GM10248 (cell line): ENCODE measurements around the gene THTPA.

ENCODE experiments used
- CTCF ChIA-PET: fragments of 300-600 bp; sonication (Branson Sonifier 250); formaldehyde crosslinking; extraction: SDS; loops from one replicate; lab custom pipeline; 2021; ENCODE audit warnings: antibody characterized with exemption; lab: Yijun Ruan, JAX
- POLR2A ChIA-PET: fragments of 350-650 bp; sonication (Branson Sonifier 250); formaldehyde crosslinking; extraction: SDS; loops from one replicate; lab custom pipeline; 2020; ENCODE audit warnings: antibody characterized with exemption; lab: Yijun Ruan, JAX
- DNase-seq: peaks from one replicate; pipeline ENCODE4 v3.0.0; 2012; ENCODE audit errors: extremely low spot score
- TF ChIP-seq, protein P1 (sequence below): IDR thresholded peaks from 2 replicates; pipeline ENCODE4 v1.5.1; 2012; ENCODE audit warnings: mild to moderate bottlenecking, low read depth; ENCODE audit errors: extremely low read depth, missing control alignments, control extremely low read depth

Gene THTPA

DNA sequence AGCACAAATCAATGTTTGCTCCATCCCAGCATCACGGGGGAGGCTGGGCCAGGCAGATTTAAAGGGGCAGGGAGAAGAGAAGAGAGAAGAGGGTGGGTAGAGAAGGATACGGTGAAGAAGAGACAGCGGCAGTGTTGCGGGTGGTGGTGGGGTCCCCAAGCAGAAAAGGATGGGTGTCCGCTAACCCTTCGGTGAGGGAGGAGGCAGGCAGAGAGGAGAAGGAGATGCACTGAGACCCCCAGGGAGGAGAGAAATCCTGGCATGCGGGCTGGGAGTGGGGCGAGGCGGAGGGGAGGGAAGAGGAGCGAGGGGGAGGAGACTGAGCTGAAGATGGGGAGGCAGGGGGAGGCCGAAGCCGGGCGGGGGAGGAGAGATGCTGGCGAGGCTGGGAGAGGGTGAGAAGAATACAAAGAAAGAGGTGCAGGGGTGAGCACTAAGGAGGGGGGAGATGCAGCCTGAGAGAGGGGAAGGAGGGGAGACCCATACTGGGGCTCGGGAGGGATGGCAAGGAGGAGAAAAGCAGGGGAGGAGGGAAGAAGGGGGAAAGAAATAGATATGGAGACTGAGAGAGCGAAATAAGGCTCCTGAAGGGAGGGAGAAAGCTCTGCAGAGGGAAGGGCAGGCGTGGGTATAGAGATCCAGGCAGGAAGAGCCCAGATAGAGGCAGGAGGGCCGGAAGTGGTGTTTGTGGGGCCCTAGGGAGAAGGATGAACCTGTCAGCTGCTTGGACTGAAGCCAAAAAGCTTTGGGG lies 22.7 kb downstream of the THTPA start, which contains the start of gene JPH4:
Gene JPH4 (minus strand): TSS at position 231 of the 751 bp plus-strand sequence. CDS start 1,337 bp downstream, outside the sequence.
- TF ChIP-seq, protein P1, sequence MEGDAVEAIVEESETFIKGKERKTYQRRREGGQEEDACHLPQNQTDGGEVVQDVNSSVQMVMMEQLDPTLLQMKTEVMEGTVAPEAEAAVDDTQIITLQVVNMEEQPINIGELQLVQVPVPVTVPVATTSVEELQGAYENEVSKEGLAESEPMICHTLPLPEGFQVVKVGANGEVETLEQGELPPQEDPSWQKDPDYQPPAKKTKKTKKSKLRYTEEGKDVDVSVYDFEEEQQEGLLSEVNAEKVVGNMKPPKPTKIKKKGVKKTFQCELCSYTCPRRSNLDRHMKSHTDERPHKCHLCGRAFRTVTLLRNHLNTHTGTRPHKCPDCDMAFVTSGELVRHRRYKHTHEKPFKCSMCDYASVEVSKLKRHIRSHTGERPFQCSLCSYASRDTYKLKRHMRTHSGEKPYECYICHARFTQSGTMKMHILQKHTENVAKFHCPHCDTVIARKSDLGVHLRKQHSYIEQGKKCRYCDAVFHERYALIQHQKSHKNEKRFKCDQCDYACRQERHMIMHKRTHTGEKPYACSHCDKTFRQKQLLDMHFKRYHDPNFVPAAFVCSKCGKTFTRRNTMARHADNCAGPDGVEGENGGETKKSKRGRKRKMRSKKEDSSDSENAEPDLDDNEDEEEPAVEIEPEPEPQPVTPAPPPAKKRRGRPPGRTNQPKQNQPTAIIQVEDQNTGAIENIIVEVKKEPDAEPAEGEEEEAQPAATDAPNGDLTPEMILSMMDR: no peak
- no peak for DNase-seq
- POLR2A ChIA-PET: interaction anchor here (0.6 kb wide), 1 partner anchor 280 kb away, joined by 4 read pairs; no protein-coding TSS in a partner anchor
- CTCF ChIA-PET: interaction anchor here (2.5 kb wide), 1 partner anchor 11 kb away, joined by 12 read pairs; no protein-coding TSS in a partner anchor

DNA sequence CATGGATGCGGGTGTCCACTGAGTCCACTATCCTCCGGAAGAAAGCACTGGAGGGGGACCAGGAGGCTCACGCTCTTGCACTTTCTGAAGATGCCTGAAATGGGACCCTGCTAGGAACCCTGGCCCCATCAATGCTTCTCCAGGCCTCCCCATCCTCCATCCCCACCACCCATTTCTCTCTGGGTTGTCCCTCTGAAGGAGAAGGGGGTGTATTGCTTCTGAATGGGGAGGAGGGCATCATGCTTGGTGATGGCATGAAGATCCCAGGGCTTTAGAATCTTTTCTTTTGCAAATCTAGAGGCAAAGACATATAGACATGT lies 23.2 kb downstream of the THTPA start:
- TF ChIP-seq, protein P1: no peak
- ChIA-PET CTCF (interaction anchor here (2.5 kb wide), 1 partner anchor 10 kb away, joined by 12 read pairs; no protein-coding TSS in a partner anchor), POLR2A (no interaction called here)
- DNase-seq: no peak

DNA sequence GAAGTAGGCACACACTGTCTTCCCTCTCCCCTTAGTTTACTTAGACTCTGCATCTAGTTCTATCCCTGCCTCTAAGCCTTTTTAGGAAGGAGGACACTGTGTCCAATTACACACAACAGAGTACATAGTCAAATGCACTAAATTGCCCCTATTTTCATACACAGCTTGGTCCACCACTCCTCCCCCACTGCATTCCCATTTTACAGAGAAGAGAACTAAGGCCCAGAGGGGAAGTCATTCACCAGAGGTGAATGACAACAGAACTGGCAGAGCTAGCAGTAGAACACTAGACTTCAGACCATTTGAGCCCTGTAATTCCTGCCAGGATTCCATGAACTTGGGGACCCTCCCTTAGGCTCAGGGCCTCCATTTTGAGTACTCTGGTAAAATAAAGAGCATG lies 23.7 kb downstream of the THTPA start:
- ChIA-PET POLR2A (no interaction called here), CTCF (interaction anchor here (1.1 to 2.5 kb wide), 2 partner anchors 9 to 10 kb away, joined by 3 to 12 read pairs; no protein-coding TSS in a partner anchor)
- no peak for DNase-seq
- TF ChIP-seq, protein P1: no peak

DNA sequence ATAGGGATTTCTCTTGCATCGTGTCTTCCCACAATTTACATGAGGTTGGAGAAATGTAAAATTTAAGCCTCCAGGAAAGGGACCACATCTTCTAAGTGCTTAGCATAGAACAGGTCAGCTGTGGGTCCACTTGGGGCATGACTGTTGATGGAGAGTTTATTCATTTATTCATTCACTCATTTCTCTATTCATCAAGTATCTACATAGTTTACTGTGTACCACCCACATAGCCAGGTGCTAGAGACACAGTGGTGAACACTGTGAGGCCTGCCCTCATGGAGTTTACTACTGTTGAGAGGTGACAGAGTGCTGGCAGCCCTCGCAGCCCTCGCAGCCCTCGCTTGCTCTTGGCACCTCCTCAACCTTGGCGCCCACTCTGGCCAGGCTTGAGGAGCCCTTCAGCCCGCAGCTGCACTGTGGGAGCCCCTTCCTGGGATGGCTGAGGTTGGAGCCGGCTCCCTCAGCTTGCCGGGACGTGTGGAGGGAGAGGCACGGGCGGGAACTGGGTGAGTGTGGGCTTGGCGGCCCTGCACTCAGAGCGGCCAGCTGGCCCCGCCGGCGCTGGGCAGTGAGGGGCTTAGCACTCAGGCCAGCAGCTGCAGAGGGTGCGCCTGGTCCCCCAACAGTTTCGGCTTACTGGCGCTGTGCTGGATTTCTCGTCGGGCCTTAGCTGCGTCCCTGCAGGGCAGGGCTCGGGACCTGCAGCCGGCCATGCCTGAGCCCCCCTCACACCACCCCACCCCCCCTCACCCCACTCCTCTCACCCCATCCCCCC lies 24.3 kb downstream of the THTPA start:
- TF ChIP-seq, protein P1: no peak
- ChIA-PET CTCF (interaction anchor here (0.7 to 2.5 kb wide), 5 partner anchors 9 to 52 kb away, joined by 3 to 12 read pairs (median 4); no protein-coding TSS in a partner anchor), POLR2A (no interaction called here)
- no peak for DNase-seq

DNA sequence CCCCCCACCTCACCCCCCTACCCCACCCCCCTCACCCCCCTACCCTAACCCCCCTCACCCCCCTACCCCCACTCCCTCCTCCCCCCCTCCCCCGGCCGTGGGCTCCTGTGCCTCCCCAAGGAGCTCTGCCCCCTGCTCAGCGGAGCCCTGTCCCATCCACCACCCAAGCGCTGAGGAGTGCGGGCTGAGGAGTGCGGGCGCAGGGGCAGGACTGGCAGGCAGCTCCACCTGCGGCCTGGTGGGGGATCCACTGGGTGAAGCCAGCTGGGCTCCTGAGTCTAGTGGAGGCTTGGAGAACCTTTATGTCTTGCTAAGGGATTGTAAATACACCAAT lies 24.8 kb downstream of the THTPA start:
- CTCF ChIA-PET: interaction anchor here (0.7 to 2.6 kb wide), 6 partner anchors 9 to 330 kb away, joined by 3 to 15 read pairs (median 4); no protein-coding TSS in a partner anchor
- DNase-seq: no peak
- POLR2A ChIA-PET: no interaction called here
- TF ChIP-seq, protein P1: no peak
